Measurements from ENCODE around the gene RALGPS2.

DNA sequence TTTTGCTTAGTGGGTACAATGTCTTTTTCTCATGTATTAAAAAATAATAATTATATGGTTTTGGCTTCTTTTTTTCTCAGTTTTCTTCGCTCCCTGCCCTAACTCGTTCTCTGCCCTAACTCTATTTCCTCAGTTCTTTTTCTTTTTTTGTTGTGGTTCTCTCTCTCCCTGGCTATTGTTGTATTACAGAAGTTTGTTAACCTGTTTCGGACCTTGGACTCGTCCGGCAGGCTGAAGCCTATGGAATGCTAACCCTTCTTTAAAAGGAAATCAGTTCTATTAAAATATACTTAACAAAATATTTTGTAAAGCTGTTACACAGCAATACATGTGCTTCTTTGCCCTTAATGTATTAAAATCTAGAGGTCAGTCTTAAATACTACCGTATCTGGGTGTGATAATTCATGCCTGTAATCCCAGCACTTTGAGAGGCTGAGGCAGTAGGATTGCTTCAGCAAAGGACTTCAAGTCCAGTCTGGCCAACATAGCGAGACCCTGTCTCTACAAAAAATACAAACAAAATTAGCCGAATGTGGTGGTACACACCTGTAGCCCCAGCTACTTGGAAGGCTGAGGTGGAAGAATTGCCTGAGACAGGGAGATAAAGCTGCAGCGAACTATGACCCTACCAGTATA is 81.7 kb downstream of the RALGPS2 start:
- TF ChIP-seq EZH2 (IDR thresholded peaks at IDR 0.05; ENCODE audit: insufficient read depth, poor library complexity, severe bottlenecking) (no peak), EZH2phosphoT487 (IDR thresholded peaks at IDR 0.05; ENCODE audit: insufficient read depth, low read depth) (no peak)
